ENCODE measurements around the gene RBBP8NL.

DNA sequence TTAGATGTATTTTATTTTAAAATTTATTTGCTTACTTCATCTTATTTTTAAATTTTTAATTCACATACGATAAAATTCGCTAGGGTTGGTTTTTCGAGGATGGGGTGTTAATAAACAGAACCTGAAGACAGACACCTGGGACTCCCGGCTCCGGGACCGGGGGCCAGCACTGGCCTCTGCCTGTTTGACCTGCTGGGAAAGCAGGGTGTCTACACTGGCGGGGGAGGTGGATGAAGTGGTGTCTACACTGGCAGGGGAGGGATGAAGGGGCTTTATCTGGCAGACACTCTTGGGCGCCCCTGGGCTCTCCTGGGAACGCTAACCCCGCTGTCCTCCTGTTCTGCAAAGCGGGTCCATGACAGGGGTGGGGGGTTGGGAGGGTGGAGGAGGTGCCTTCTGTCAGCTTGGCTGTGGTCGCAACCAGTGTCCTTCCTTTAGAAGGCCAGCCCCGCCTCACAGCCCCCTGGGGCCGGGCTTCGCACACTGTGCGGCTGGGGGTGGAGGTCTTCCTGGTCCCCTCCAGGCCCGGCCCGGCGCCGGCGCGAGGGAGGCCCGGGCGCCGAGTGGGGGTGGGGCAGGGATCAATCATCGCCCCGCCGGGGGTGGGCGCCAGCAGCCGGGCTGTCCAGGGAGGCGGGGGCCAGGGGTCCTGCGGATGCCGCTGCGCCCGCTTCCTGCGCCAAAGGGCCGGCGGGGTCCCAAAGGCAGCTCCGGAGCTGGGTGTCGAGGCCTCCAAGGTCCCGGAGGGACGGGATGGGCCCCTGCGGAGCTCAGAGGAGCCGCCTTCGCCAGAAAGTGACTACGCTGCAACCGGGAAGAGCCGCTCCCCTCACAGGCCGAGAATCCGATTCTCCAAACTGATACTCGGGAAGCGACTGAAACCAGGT, 46.6 kb upstream of the RBBP8NL start:
- TF ChIP-seq CTCF (IDR thresholded peaks at IDR 0.05) (no peak), POLR2A (IDR thresholded peaks at IDR 0.05) (no peak)
